ENCODE results near the gene PPP6R2.
A peak's percentile ranks its signal among the peaks of the same experiment; 100 is the strongest.
"Not testable (repeated sequence)": the region's sequence is repeated elsewhere in the genome, so short reads cannot be mapped to it uniquely, and the experiment has no call there.

The PPP6R2 gene

DNA sequence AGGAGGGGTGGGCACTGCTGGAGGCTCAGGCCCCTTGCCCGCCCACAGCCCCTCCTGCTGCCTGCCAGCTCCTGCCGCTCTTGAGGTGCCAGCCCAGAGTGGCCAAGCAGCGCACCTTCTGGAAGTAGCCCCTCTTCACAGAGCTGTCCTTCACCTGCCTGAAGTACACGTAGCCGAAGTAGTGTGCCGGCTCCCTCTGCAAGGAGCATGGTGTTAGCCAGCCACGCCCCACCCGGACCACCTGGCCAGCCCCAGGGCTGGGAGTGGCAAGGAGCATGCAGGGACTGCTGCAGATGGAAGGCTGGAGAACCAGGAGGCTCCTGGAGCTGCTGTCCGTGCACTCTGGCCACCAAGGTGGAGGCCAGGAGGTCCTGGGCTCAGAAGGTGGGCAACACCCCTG, 25.9 kb upstream of the PPP6R2 start:
- DNase-seq (ENCODE audit: low read depth in 2 of 2) = no peak

DNA sequence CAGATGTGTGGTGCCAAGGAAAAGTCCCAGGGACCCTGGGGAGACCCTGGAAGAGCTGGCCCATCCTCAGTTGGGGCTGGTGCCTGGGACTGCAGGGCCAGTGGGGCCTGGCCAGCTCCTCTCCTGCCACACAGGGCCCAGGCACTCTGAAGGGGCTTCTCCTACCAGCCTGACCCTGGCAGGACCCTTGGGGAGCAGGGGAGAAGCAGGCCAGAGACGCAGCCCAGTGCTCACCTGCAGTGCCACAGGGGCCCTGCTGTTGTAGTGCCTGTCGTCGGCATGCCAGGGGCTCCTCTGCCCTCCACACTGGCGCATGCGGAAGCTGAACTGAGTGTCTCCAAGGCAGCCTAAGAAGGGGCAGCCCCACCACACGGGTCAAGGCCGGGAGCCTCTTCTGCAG, 25.5 kb upstream of the PPP6R2 start:
- no peak for DNase-seq (ENCODE audit: low read depth in 2 of 2)

DNA sequence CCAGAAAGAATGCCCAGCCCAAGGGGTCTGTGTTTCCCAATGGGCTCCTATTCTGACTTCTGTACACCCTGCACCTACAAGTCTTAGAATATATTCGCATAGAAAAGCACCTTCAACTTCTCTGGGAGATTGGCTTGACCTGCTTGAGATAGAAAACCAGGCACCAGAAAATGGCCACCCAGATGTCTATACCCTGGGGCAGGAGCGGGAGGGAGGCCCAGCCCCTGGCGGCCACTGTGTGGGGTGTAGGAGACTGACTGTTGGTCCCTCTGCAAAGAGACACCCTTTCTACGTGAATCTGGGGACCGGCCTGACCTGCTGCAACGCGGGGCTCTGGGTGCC, 24.8 kb upstream of the PPP6R2 start:
- DNase-seq (ENCODE audit: low read depth in 2 of 2) = no peak

DNA sequence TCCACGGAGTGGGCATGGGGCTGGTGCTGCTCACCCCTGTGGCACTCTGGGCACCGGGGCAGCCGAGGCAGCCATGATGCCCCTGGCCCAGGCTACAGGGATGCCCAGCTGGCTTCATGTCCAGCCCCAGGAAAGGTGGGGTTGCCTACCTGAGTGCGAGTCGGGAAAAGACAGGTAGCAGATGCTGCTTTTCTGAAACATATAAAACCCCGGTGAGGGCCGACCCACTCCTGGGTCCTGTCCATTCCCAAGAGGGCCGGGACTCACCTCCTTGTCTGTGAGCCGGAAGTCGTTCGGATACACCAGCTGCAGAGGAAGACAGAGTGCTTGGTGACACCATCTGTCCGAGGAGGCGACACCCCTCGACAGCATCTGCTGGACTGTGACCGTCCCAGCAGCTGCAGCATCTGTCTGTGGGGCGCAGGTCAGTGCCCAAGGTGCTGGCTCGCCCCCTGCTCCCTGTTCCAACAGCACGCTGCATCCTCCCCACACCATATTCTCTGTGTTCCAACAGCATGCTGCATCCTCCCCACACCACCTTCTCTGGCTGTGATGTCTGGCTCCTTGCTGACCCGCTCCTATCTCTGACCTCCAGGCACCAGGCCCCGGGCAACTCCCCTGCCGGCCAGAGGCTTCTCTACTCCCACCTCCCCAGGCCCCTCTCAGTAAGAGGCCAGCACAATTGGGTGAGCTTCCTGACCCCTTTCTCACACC, 24.3 kb upstream of the PPP6R2 start:
- DNase-seq (ENCODE audit: low read depth in 2 of 2) = no peak

DNA sequence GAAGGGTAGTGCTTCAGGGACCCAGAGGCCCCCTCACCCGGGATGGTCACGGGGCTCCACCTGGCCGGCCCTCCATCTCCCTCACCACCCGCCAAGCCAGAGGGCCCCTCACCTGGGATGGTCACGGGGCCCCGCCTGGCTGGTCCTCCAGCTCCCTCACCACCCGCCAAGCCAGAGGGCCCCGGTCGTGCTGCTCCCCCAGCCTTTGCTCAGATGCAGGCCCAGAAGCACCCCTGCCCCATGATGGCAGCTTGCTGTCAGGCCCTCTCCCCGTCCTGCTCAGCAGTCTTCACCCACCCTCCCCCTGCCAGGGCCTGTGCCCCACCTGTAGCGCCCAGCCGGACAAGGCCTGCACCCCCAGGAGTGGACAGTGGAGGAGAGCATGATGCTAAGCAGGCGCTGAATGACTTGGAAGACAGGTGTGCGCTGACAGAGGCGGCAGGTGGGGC, 23.6 kb upstream of the PPP6R2 start:
- DNase-seq (ENCODE audit: low read depth in 2 of 2) = no peak

DNA sequence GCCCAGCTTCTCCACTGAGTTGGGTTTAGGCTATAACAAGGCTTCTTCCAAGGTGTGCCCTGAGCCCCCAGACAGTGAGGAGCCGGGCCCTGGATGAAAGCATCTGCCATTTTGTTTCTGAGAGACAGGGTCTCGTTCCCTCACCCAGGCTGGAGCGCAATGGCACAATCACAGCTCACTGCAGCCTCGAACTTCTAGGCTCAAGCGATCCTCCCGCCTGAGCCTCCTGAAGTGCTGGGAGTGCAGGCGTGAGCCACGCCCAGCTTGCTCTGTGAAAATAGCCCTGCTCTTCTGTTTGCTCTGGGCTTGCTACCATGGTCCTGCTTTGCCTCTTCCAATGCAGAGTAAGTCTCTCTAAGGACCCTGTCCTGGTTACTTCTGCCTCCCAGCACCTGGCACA, 23.0 kb upstream of the PPP6R2 start:
- DNase-seq (ENCODE audit: low read depth in 2 of 2) = no peak

DNA sequence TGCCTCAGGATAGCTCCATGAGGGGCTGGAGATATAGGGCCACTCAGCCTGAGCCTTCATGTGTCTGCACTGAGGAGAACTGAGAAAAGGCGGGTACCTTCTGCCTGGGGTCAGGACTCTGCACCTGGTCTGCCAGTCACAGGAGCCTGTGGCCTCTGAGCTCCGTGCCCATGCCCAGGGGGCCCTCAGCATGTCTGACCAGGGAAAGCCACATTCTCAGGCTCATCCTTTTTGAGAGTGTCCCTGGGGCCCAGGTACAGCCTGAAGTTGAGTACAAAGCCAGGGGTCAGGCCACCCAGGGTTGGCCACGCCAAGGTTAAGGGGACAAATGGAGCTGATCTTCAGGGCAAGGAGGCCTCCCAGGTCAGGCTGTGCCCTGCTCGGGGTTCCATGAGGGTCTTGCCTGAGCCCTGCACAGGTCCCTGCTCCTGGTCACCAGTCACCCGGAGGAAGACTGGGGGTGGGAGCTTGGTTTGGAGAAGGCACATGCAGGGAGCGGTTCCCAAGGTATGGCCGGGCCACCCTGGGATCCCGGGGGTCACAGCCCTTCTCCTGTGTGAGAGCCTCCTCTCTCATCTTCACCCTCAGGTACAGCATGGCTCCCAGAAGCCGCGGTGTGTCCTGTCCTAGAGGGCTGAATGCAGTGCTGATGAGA, 22.3 kb upstream of the PPP6R2 start:
- no peak for DNase-seq (ENCODE audit: low read depth in 2 of 2)

DNA sequence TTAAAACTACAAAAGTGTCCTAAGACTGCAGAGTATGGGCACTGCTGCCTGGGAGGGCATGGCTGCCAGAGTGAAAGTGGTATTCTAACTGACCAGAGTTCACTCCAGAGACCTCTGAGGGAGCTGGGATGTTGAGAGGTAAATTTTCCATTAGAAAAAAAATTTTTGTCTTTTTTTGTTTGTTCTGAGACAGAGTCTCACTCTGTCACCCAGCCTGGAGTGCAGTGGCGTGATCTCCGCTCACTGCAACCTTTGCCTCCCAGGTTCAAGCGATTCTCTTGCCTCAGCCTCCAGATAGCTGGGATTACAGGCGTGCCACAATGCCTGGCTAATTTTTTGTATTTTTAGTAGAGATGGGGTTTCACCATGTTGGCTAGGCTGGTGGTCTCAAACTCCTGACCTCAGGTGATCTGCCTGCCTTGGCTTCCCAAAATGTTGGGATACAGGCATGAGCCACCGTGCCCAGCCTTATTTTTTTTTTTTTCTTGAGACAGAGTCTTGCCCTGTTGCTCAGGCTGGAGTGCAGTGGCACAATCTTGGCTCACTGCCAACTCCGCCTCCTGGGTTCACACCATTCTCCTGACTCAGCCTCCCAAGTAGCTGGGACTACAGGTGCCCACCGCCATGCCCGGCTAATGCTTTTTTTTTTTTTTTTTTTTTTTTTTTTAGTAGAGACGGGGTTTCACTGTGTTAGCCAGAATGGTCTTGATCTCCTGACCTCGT, 20.6 kb upstream of the PPP6R2 start:
- DNase-seq (ENCODE audit: low read depth in 2 of 2) = not testable (repeated sequence)

DNA sequence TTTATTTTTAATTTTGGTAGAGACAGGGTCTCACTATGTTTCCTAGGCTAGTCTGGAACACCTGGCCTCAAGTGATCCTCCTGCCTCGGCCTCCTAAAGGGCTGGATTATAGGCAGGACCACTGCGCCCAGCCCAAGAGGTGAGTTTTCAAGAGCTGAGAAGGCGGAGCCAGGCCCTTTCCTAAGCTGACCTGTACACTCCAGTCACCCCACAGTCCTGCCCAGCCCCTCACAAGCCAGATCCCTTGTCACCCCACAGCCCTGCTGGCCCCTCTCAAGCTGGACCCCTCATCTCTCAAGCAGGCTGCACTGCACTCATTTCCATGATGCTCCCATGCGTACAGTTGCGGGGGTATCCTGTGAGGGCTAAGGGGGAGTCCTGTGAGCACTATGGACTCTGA, 19.2 kb upstream of the PPP6R2 start:
- no peak for DNase-seq (ENCODE audit: low read depth in 2 of 2)

DNA sequence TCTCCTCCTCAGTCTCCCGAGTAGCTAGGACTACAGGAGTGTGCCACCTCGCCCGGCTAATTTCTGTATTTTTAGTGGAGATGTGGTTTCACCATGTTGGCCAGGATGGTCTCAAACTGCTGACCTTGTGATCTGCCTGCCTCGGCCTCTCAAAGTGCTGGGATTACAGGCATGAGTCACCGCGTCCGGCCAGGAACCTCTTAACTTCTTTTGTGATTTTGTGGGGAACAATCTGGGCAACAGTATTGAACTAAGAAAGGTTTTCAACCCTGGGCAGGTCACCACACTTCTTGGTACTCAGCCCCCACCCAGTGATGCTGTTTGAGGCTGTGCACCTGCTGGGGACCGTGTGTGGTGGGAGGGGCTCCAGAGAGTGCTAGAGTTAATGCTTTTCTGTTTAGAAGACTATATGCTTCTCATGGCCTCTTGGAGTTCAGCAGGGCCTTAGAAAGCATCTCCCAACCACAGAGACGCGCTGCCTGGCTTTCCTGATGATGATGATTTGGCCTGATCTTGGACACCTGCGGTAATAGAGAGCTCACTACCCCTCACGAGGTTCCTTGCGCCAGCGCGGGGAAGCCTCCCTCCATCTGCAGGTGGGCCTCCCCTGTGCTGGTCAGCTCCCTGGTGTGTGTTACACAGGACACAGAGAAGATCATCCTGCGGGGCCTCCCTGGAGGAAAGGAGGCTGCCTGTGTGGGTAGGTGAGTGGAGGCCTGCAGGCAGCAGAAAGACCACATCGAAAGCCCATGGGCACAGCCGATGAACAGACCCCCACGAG, 17.5 kb upstream of the PPP6R2 start:
- no peak for DNase-seq (ENCODE audit: low read depth in 2 of 2)

DNA sequence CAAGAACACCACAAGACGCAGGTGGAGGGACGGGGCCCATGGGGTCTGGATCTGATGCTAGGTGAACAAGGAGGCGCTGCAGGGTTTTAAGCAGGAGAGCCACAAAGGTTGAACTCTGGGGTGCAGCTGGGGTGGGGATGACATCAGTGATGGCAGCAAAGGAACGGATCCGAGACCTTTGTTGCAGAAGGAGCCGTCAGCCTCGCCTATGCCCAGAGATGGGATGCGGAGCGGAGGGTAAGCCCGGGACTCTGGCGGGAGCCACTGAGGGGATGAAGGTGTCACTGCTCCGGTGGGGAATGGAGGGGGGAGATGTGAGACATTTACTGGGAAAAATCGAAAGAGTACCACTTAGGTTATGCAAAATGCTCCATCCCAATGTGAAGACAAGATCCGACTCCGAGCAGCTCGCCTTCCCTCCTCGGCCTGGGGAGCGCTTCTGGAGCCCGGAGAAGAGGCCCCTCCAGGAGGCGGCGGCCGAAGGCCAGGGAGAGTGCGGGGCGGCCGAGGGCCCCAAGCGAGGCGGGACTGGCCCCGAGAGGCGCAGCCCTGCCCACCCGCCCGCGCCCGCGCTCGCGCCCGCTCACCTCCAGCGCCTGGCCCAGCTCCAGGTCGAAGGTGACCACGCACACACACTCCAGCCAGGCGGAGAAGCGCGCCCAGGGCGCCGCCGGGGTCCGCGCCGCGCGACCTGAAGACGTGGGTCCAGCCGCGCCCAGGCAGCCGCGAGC, 16.7 kb upstream of the PPP6R2 start:
- DNase-seq (ENCODE audit: low read depth in 2 of 2) = no peak

DNA sequence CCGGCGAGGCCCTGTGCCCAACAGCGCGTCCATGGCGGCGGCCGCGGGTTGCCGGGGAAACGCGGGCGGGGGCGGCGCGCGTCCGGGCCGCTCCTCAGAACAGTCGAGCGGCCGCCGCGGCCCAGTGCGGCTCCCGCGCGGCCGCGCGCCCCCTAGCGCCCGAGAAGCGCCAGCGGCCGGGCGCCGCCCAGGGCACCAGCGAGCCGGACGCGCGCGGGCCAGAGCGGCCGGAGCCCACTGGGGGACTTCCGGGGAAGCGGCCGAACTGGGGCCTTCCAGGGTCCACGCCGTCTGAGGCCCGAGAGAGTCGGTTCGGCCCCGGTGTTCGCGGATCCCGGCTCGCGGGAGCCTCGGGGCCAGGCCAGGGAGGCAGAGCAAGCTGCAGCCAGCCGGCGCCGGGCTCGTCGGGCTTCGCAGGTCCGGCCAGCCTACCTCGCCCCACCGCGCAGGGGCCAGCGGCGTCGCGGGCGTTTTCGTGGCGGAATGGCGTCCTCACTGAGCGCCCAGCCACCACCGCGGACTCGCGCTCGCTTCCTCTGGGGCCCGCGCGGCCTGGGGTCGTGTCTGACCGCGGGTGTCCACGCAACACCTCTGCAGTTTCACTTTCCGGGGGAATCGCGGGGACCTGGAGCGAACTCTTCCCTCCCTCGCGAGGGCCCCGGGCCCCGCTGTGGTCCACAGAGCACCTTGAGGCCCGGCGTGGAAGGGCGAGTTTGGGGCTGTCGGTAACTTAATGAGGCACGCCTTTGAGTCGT, 16.0 kb upstream of the PPP6R2 start, which contains the start of gene DENND6B:
Gene DENND6B (minus strand): TSS at position 57 of the 755 bp plus-strand sequence. CDS start 24 bp downstream, at position 33.
- DNase-seq (ENCODE audit: low read depth in 2 of 2) = peak; percentile 27 to 35

DNA sequence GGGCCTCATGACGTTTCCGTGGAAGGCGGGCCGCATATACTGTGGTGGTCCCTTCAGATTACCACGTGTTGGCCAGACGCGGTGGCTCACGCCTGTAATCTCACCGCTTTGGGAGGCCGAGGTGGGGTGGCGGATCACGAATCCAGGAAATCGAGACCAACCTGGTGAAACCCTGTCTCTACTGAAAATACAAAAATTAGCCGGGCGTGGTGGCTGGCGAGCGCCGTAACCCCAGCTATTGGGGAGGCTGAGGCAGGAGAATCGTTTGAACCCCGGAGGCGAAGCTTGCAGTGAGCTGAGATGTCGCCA, 15.5 kb upstream of the PPP6R2 start:
- no peak for DNase-seq (ENCODE audit: low read depth in 2 of 2)

DNA sequence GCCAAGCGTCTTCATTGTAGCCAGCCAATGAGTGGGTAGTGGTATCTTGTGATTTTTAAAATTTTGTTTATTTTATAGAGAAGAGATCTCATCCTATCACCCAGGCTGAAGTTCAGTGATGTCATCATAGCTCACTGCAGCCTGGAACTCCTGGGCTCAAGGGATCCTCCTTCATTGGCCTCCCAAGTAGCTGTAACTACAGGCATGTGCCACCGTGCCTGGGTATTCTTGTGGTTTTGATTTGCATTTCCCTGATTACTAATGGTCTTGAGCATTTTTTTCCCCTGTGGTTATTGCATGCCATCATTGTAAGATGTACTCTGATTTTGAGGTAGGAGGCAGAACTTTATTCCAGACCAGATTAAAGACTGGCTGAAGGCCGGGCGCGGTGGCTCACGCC, 13.9 kb upstream of the PPP6R2 start:
- DNase-seq (ENCODE audit: low read depth in 2 of 2) = no peak

DNA sequence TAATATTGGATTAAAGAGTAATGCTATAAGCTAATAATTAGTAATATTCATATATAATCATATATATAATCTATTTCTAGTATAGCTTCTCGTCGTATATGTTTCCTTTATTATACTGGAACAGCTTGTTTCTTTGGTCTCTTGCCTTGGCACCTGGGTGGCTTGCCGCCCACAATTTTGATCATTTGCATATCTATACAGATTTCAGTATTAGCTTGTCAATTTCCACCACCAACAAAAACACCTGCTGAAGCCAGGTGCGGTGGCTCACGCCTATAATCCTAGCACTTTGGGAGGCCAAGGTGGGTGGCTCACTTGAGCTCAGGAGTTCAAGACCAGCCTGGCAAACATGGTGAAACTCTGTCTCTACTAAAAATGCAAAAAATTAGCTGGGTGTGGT, 8.7 kb upstream of the PPP6R2 start:
- not testable (repeated sequence) for DNase-seq (ENCODE audit: low read depth in 2 of 2)

DNA sequence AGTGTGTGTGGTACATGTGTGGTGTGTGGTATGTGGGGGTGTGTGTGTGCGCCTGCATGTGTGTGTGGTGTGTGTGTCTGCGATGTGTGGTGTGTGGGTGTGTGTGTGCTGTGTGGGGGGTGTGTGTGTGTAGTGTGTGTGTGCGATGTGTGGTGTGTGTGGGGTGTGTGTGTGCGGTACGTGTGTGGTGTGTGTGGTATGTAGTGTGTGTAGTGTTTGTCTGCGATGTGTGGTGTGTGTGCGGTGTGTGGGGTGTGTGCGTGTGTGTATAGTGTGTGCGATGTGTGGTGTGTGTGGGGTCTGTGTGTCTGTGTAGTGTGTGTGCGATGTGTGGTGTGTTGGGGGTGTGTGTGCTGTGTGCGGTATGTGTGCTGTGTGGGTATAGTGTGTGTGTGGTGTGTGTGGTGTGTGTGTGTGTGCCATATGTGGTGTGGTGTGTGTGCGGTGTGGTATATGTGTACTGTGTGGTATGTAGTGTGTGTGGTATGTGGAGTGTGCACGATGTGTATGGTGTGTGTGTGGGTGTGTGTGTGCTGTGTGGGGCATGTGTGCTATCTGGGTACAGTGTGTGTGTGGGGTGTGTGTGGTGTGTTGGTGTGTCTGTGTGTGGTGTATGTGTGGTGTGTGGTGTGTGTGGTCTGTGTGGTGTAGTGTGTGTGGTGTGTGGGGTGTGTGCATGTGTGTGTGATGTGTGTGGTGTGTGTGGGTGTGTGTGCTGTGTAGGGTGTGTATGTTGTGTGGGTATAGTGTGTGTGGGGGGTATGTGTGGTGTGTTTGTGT, 5.7 kb upstream of the PPP6R2 start:
- DNase-seq (ENCODE audit: low read depth in 2 of 2) = no peak

DNA sequence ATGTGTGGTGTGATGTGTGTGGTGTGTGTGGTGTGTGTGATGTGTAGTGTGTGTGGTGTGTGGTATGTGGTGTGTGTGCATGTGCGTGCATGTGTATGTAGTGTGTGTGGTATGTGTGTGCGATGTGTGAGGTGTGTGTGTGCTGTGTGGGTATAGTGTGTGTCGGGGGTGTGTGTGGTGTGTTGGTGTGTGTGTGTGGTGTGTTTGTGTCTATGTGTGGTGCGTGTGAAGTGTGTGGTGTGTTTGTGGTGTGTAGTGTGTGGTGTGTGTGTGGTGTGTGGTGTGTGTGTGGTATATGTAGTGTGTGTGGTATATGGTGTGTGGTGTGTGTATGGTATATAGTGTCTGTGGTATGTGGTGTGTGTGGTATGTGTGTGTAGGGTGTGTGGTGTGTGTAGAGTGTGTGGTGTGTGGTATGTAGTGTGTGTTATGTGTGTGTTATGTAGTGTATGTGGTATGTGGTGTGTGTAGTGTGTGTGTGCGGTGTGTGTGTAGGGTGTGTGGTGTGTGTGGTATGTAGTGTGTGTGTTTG, 5.0 kb upstream of the PPP6R2 start:
- no peak for DNase-seq (ENCODE audit: low read depth in 2 of 2)

DNA sequence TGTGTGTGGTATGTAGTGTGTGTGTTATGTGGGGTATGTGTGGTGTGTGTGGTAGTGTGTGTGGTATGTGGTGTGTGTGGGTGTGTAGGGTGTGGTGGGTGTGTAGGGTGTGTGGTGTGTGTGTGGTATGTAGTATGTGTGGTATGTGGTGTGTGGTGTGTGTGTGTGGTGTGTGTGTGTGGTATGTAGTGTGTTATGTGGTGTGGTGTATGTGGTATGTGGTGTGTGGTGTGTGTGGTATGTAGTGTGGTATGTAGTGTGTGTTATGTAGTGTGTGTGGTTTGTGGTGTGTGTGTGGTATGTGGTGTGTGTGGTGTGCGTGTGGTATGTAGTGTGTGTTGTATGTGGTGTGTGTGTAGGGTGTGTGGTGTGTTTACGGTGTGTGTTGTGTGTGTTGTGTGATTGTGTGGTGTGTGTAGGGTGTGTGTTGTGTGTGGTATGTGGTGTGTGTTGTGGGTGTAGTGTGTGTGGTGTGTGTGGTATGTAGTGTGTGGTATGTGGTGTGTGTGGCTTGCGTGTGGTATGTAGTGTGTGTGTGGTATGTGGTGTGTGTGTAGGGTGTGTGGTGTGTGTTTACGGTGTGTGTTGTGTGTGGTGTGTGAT, 4.2 kb upstream of the PPP6R2 start:
- DNase-seq (ENCODE audit: low read depth in 2 of 2) = no peak
